Osteoblast (primary cell): ENCODE measurements around the gene KAT6B. TPM values are rescaled to one million over a fixed set of nuclear protein-coding genes. Genes with fewer than 3 reads are reported as not detected.

Experiments
- DNase-seq: peaks from one replicate; pipeline ENCODE4 v3.0.0; 2011; ENCODE audit warnings: low spot score, mixed read lengths; ENCODE audit not compliant: insufficient read length; ENCODE audit errors: missing footprints
- H2AFZ ChIP-seq: 2 replicates; pipeline ENCODE4 v1.6.0; 2011; ENCODE audit warnings: mild to moderate bottlenecking, low read length
- H3K27ac ChIP-seq: 2 replicates; pipeline ENCODE4 v1.5.1; 2011; ENCODE audit warnings: mild to moderate bottlenecking, low read depth, low read length, moderate library complexity
- H3K27me3 ChIP-seq: 2 replicates; pipeline ENCODE4 v1.6.0; 2012; ENCODE audit warnings: mild to moderate bottlenecking, control low read depth, inconsistent platforms, low read length, moderate library complexity; ENCODE audit not compliant: insufficient read depth
- H3K36me3 ChIP-seq: 2 replicates; pipeline ENCODE4 v1.5.1; 2011; ENCODE audit warnings: mild to moderate bottlenecking, low read length, control low read depth, moderate library complexity; ENCODE audit not compliant: insufficient read depth
- H3K4me1 ChIP-seq: 2 replicates; pipeline ENCODE4 v1.5.1; 2011; ENCODE audit warnings: mild to moderate bottlenecking, low read length, control low read depth, moderate library complexity; ENCODE audit not compliant: insufficient read depth
- H3K4me2 ChIP-seq: 2 replicates; pipeline ENCODE4 v1.6.0; 2011; ENCODE audit warnings: mild to moderate bottlenecking, low read length; ENCODE audit not compliant: insufficient read depth
- H3K4me3 ChIP-seq: fragments of 200-600 bp; sonication (generic); 3 replicates; pipeline ENCODE4 v1.5.1; 2012; ENCODE audit warnings: mild to moderate bottlenecking, low read length, inconsistent platforms; ENCODE audit not compliant: insufficient read depth
- H3K79me2 ChIP-seq: 2 replicates; pipeline ENCODE4 v1.6.0; 2012; ENCODE audit warnings: mild to moderate bottlenecking, low read length, control low read depth, inconsistent platforms; ENCODE audit not compliant: insufficient read depth
- H3K9me3 ChIP-seq: 2 replicates; pipeline ENCODE4 v1.5.1; 2011; ENCODE audit warnings: low read depth, low read length, control low read depth
- H4K20me1 ChIP-seq: 2 replicates; pipeline ENCODE4 v1.6.0; 2012; ENCODE audit warnings: mild to moderate bottlenecking, low read length, control low read depth; ENCODE audit not compliant: insufficient read depth
- total RNA-seq: library from RNA; depleted of rRNA; stranded (reverse); fragments of >200 nt; gene quantifications from 2 replicates; pipeline ENCODE4 v1.2.3, GENCODE V29; 2012
- TF ChIP-seq, protein P1 (sequence below): IDR thresholded peaks from 2 replicates; pipeline ENCODE4 v1.5.1; 2011; ENCODE audit warnings: mild to moderate bottlenecking, low read depth, low read length, moderate library complexity; ENCODE audit errors: extremely low read depth

KAT6B gene
- total RNA-seq, 1 donor: 24.6 TPM

DNA sequence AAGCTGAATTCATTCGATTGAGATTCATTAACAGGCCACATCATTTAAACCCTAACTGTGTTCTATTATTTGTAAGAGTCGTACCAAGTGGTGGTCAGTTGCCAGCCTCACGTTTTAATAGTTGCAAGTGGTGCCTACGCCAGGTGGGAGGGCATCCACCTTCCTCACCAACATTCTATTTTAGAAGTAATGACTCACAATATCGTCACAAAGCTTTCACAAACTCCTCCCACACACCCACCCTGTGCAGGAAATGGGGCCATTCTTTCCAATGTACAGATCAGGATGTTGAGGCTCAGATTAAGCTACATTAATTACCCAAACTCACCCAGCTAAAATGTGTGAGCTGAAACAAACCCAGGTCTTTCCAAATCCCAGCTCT, 207.7 kb downstream of the KAT6B start:
- Histone ChIP-seq H3K4me3 (no peak overlapping the region), H4K20me1 (no peaks in the 10 kb centered on the region), H3K4me2 (no peak overlapping the region), H3K27ac (no peak overlapping the region), H3K36me3 (peaks cover 7% of the 10 kb centered on the region), H3K4me1 (peaks cover 4% of the 10 kb centered on the region), H3K9me3 (no peaks in the 10 kb centered on the region), H3K27me3 (no peaks in the 10 kb centered on the region), H2AFZ (no peak overlapping the region), H3K79me2 (no peaks in the 10 kb centered on the region)
- DNase-seq: peak; percentile 59
- TF ChIP-seq, protein P1, sequence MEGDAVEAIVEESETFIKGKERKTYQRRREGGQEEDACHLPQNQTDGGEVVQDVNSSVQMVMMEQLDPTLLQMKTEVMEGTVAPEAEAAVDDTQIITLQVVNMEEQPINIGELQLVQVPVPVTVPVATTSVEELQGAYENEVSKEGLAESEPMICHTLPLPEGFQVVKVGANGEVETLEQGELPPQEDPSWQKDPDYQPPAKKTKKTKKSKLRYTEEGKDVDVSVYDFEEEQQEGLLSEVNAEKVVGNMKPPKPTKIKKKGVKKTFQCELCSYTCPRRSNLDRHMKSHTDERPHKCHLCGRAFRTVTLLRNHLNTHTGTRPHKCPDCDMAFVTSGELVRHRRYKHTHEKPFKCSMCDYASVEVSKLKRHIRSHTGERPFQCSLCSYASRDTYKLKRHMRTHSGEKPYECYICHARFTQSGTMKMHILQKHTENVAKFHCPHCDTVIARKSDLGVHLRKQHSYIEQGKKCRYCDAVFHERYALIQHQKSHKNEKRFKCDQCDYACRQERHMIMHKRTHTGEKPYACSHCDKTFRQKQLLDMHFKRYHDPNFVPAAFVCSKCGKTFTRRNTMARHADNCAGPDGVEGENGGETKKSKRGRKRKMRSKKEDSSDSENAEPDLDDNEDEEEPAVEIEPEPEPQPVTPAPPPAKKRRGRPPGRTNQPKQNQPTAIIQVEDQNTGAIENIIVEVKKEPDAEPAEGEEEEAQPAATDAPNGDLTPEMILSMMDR: no peak

DNA sequence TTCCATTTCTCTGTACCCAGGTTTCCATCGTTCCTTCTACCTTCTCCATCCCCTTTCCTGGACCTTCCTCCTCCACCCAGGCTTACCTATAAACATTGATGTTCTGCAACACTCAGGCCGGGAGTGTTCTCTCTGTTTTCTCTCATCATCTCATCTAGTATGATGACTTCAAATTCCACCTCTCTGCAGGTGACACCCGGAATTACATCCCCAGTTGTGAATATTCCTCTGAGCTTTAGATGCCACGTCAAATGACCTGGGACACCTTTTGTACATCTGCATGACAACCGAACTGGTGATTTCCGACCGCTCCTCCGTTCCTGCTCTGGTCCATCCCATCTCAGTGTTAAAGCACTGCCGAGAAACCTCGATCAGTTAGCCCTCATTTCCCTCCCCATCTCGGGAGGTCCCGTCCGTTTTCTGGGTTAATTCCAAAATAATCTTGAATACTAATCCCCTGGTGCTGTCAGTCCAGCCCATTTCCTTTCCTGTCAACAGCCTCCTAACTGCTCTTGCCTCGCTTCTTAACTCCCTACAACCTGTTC, 208.4 kb downstream of the KAT6B start:
- no peak overlapping the region for H2AFZ ChIP-seq
- H3K79me2 ChIP-seq: no peaks in the 10 kb centered on the region
- H3K4me3 ChIP-seq: no peak overlapping the region
- no peaks in the 10 kb centered on the region for H3K9me3 ChIP-seq
- H3K27ac ChIP-seq: no peak overlapping the region
- DNase-seq: peak; percentile 51
- TF ChIP-seq, protein P1: no peak
- no peaks in the 10 kb centered on the region for H3K27me3 ChIP-seq
- H3K4me1 ChIP-seq: peaks cover 4% of the 10 kb centered on the region
- H3K36me3 ChIP-seq: peaks cover 7% of the 10 kb centered on the region
- no peak overlapping the region for H3K4me2 ChIP-seq
- H4K20me1 ChIP-seq: no peaks in the 10 kb centered on the region

DNA sequence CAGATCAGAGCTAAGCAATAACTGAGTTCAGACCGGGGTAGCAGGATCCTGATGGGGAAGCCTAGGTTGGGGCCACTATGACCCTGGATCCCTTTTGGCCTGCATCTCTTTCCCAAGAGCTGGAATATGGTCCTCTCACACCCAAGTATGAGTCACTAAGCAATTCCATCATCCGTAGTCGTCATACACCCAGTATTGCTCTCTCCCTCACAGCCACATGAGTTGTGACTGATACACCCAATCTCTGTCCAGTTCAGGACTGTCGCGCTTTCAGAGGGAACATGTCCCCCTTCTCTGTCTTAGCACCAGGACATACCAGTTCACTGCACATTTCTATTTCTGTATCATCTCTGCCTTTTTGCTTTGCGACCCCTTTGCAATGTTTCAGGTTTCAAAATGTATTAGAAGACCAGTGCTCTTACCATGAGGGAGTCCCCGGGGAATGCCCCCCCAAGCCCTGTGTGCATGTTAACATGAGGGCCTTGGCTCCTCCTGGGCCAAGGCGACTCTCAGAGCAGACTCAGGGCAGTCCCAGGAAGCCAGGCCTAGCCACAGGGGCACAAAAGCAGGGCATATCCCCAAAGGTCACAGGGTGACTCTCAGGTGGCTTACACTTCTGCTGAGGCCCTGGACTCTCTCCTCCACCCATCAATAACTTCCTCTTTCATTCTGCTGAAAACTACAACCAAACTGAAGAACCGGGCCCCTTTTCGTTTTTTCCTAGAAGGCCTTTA, 209.7 kb downstream of the KAT6B start:
- DNase-seq: peak; percentile 89
- H3K4me2 ChIP-seq: no peak overlapping the region

More for the DNA sequence above, 209.7 kb downstream of the KAT6B start:
- no peaks in the 10 kb centered on the region for H4K20me1 ChIP-seq
- peaks cover 4% of the 10 kb centered on the region for H3K4me1 ChIP-seq
- no peaks in the 10 kb centered on the region for H3K79me2 ChIP-seq
- no peaks in the 10 kb centered on the region for H3K27me3 ChIP-seq
- TF ChIP-seq, protein P1: no peak
- H3K9me3 ChIP-seq: no peaks in the 10 kb centered on the region
- H3K36me3 ChIP-seq: no peaks in the 10 kb centered on the region
- no peak overlapping the region for H2AFZ ChIP-seq
- H3K4me3 ChIP-seq: no peak overlapping the region
- H3K27ac ChIP-seq: no peak overlapping the region
